AG10803 (cell line): ENCODE measurements around the gene TMEM50B.

Experiments
- DNase-seq: peaks from one replicate; pipeline ENCODE4 v3.0.0; 2010; ENCODE audit warnings: low read depth
- H3K4me3 ChIP-seq: 2 replicates; pipeline ENCODE4 v1.5.1; 2011; ENCODE audit warnings: mild to moderate bottlenecking, low read length, control low read depth
- TF ChIP-seq, protein P1 (sequence below): conservative IDR thresholded peaks from 2 replicates; pipeline ENCODE4 v1.5.1; 2011; ENCODE audit warnings: mild to moderate bottlenecking, low read length, control low read depth, inconsistent platforms

The TMEM50B gene

DNA sequence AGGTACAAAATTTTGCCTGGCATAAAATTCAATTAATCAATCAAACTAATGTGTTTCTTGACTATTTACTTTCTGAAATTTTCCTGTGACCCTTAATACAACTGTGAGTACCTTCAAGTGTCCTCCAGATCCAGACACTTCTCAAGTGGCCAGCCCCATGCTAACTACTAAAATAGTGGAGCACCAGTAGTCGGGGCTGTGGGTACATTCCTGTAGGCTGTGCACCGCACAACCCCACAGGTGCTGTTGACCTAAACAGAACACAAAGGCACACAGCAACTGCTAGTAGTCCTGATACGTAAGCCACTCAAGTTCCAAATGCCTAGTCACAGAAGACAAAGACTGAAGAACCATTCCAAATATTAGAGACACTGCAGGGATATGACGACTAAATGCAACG is 36.6 kb downstream of the TMEM50B start:
- TF ChIP-seq, protein P1, sequence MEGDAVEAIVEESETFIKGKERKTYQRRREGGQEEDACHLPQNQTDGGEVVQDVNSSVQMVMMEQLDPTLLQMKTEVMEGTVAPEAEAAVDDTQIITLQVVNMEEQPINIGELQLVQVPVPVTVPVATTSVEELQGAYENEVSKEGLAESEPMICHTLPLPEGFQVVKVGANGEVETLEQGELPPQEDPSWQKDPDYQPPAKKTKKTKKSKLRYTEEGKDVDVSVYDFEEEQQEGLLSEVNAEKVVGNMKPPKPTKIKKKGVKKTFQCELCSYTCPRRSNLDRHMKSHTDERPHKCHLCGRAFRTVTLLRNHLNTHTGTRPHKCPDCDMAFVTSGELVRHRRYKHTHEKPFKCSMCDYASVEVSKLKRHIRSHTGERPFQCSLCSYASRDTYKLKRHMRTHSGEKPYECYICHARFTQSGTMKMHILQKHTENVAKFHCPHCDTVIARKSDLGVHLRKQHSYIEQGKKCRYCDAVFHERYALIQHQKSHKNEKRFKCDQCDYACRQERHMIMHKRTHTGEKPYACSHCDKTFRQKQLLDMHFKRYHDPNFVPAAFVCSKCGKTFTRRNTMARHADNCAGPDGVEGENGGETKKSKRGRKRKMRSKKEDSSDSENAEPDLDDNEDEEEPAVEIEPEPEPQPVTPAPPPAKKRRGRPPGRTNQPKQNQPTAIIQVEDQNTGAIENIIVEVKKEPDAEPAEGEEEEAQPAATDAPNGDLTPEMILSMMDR: no peak
- DNase-seq: no peak
- H3K4me3 ChIP-seq: no peak overlapping the region

GRCh38 chr21:33441489-33442477 is 38.0 kb downstream of the TMEM50B start:
- peak; percentile 84 for DNase-seq
- H3K4me3 ChIP-seq: no peak overlapping the region
- TF ChIP-seq, protein P1: no peak

DNA sequence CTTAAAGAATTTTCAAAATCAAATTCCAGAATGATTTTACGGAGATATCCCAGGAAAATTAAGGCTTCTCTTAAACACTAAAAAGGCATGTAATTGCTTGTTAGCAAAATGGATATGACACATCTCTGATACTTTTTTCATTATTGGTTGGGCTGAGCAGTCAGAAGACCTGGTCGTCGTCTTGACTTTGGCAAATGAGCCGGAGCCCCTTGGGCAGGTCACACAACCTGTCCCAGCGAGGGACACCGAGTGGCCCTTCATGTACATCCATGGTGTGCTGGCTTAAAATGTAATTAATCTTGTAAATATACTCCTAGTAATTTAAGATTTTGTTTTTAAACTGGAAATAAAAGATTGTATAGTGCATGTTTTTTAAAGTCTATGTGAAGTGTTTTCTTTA is 42.6 kb downstream of the TMEM50B start:
- TF ChIP-seq, protein P1: no peak
- DNase-seq: no peak
- H3K4me3 ChIP-seq: no peak overlapping the region

GRCh38 chr21:33434770-33435360 is 44.9 kb downstream of the TMEM50B start:
- peak; percentile 87 for DNase-seq
- TF ChIP-seq, protein P1: no peak
- H3K4me3 ChIP-seq: no peak overlapping the region

DNA sequence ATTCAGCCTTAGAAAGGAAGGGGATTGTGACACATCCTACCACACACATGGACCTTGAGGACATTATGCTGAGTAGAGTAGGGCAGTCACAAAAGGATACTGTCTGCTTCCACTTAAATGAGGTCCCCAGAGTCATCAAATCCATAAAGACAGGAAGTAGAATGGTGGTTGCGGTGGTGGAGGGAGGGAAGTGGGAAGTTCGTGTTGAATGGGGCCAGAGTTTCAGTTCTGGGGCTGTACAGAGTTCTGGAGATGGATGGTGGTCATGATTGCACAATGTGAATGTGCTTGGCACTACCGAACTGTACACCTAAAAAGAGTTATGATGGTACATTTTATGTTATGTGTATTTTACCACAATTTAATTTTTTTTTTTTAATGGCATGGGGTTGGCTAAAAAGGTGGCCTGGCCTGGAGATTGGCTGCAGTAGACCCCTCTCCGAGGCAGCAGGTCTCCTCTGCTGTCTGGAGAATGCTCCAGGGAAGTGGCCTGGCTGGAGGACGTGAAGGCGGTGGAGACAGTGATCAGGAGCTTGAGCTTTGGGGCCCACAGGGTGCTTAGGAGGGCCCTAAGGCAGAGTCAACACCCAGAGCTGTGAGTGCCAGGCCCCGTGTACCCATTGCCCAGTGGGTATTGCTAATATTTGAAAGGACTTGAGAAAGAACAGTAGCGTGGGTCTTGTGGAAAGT is 46.2 kb downstream of the TMEM50B start:
- TF ChIP-seq, protein P1: no peak
- H3K4me3 ChIP-seq: no peak overlapping the region
- DNase-seq: no peak

GRCh38 chr21:33433001-33433400 is 46.8 kb downstream of the TMEM50B start:
- H3K4me3 ChIP-seq: no peak overlapping the region
- no peak for DNase-seq
- TF ChIP-seq, protein P1: no peak
